Kidney (tissue), 14 donors: Measurements from ENCODE around the gene SCD. TPM values are rescaled to one million over a fixed set of nuclear protein-coding genes. Genes with fewer than 3 reads are reported as not detected.

Source experiments
- DNase-seq, 5 donors: peaks; one replicate each; pipeline ENCODE4 v3.0.0-alpha.2; 2013 to 2020
- FAIRE-seq: peaks from 2 replicates; lab custom pipeline; 2012; peaks lifted over from hg19 to GRCh38; lab: Jason Lieb, UNC
- H3K27ac ChIP-seq, 2 donors: one replicate each; pipeline ENCODE4 v1.7.0; 2013; ENCODE audit warnings: low read depth in 2 of 2, low read length in 2 of 2, inconsistent platforms in 1 of 2
- H3K27me3 ChIP-seq: one replicate; pipeline ENCODE4 v1.7.1; 2013; ENCODE audit warnings: low read length, inconsistent platforms; ENCODE audit not compliant: control insufficient read depth, insufficient read depth
- H3K36me3 ChIP-seq, 3 donors: one replicate each; pipeline versions ENCODE4 v1.7.0 to v1.7.1; 2013; ENCODE audit warnings: low read length in 3 of 3, control low read depth in 1 of 3, inconsistent platforms in 1 of 3; ENCODE audit not compliant: insufficient read depth in 3 of 3, control insufficient read depth in 2 of 3
- H3K4me1 ChIP-seq, 3 donors: one replicate each; pipeline versions ENCODE4 v1.7.0 to v1.7.1; 2013; ENCODE audit warnings: low read length in 3 of 3, inconsistent platforms in 1 of 3, low read depth in 1 of 3; ENCODE audit not compliant: control insufficient read depth in 2 of 3, insufficient read depth in 2 of 3
- H3K4me3 ChIP-seq, 3 donors: one replicate each; pipeline versions ENCODE4 v1.7.0 to v1.8.1; 2013; ENCODE audit warnings: low read length in 3 of 3, control low read depth in 1 of 3, inconsistent platforms in 1 of 3
- H3K9ac ChIP-seq, 3 donors: one replicate each; pipeline versions ENCODE4 v1.7.0 to v1.7.1; 2013; ENCODE audit warnings: low read length in 3 of 3, control low read depth in 1 of 3, inconsistent platforms in 1 of 3
- H3K9me3 ChIP-seq, 3 donors: one replicate each; pipeline versions ENCODE4 v1.7.0 to v1.7.1; 2013; ENCODE audit warnings: low read length in 3 of 3, control low read depth in 1 of 3, inconsistent platforms in 1 of 3; ENCODE audit not compliant: control insufficient read depth in 2 of 3, insufficient read depth in 1 of 3
- intact Hi-C: fragments of 100-400 bp; cut with DNase I; formaldehyde crosslinking; loops from one replicate; pipeline ENCODE4 v1.11.1; 2022
- polyA plus RNA-seq: library from polyadenylated mRNA; stranded (reverse); fragments of 350-450 nt; fragmentation: Illumina TruSeq; extraction: RNeasy Lipid Tissue Mini Kit (QIAGEN cat#74804); gene quantifications from one replicate; pipeline ENCODE4 v1.2.3, GENCODE V29; 2014; ENCODE audit warnings: low read depth, low replicate concordance; ENCODE audit not compliant: insufficient read depth
- total RNA-seq: library from RNA; stranded (reverse); fragmentation: NEBNext Ultra II Directional; extraction: Animal tissue kit (Norgen Biotek cat#: 25700); gene quantifications from one replicate; pipeline ENCODE4 v1.2.1, GENCODE V29; 2021
- TF ChIP-seq, protein P1 (sequence below): IDR thresholded peaks from 3 replicates; pipeline ENCODE4 v1.5.1; 2012; ENCODE audit warnings: mild to moderate bottlenecking, moderate library complexity, borderline replicate concordance; ENCODE audit not compliant: insufficient read depth; ENCODE audit errors: extremely low read depth
- donor health status: control.
- donor health status: control.
- donor health status: control.
- donor health status: control.
- donor health status: control.
- donor health status: DM: yes; HTN: yes; CAD: no.
- donor health status: Normal renal cell carcinoma (clear cell type).

Gene SCD
- total and polyA plus RNA-seq, 2 donors from 2014 or later, result 8.7 to 10.7 TPM

GRCh38 chr10:100325158-100325557 is 21.9 kb upstream of the SCD start:
- intact Hi-C loops, result no loop called here
- Histone ChIP-seq H3K36me3 (no peaks in the 10 kb centered on the region), H3K4me3 (no peak overlapping the region), H3K27me3 (peaks cover 2% of the 10 kb centered on the region), H3K9ac (no peak overlapping the region), H3K4me1 (no peaks in the 10 kb centered on the region), H3K9me3 (no peaks in the 10 kb centered on the region), H3K27ac (no peak overlapping the region)
- TF ChIP-seq, protein P1, sequence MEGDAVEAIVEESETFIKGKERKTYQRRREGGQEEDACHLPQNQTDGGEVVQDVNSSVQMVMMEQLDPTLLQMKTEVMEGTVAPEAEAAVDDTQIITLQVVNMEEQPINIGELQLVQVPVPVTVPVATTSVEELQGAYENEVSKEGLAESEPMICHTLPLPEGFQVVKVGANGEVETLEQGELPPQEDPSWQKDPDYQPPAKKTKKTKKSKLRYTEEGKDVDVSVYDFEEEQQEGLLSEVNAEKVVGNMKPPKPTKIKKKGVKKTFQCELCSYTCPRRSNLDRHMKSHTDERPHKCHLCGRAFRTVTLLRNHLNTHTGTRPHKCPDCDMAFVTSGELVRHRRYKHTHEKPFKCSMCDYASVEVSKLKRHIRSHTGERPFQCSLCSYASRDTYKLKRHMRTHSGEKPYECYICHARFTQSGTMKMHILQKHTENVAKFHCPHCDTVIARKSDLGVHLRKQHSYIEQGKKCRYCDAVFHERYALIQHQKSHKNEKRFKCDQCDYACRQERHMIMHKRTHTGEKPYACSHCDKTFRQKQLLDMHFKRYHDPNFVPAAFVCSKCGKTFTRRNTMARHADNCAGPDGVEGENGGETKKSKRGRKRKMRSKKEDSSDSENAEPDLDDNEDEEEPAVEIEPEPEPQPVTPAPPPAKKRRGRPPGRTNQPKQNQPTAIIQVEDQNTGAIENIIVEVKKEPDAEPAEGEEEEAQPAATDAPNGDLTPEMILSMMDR, result no peak
- DNase-seq, result peak in 2 of 5 donors; percentile 18 to 31
- no peak for FAIRE-seq

DNA sequence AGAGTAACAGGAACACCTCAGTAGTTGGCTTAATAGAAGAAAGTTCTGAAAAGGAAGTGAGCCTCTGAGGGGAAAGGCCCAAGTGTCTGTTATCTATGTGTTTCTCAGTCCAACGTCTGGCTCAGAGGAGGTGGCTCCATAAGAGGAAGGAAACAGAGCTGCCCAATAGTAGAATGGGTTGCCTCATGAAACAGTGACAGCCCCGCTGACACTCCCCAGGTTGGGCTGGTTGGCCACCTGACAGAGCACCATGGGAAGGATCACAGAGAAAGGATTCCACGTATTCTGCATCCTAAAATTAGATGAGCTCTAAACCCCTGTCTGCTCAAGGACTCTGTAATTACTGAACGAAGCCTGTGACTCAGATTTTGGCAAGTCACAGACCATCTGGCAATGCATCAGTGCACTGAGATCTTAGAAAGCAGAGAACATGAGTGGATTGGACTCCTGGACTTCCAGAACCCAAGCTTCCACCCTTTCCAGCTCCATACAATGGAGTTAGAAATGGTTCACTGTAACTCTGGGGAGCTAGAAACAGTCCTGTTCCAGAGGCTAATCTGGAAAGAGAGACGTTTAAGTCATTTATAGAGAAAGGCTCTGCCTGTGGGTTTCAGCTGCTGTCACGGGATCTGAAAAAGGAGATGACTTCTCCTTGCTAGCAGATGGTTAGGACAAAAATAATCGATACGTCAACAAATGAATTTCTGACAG is 19.9 kb upstream of the SCD start:
- H3K9me3 ChIP-seq, result no peaks in the 10 kb centered on the region
- H3K27ac ChIP-seq, result no peak overlapping the region
- H3K27me3 ChIP-seq, result peaks cover 4% of the 10 kb centered on the region
- no peak overlapping the region for H3K4me3 ChIP-seq
- no peak overlapping the region for H3K9ac ChIP-seq
- H3K36me3 ChIP-seq, result no peaks in the 10 kb centered on the region
- no peaks in the 10 kb centered on the region for H3K4me1 ChIP-seq
- DNase-seq (no peak), FAIRE-seq (no peak)
- intact Hi-C loops, result no loop called here
- TF ChIP-seq, protein P1, result no peak

DNA sequence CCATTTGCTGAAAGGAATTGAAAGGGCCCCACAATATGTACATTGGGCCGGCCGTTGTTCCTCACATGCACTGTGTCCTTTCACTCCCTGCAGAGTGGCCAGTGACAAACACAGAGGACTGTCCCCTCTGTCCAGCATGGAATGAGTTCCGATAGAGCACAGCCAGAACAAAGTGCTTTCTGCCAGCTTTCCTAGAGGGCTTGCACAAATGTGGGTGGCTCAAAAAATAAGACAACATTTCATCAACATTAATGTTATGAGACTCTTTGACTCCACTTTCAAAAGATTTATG is 19.4 kb upstream of the SCD start:
- Histone ChIP-seq H3K36me3 (no peaks in the 10 kb centered on the region), H3K27me3 (peaks cover 4% of the 10 kb centered on the region), H3K4me1 (no peaks in the 10 kb centered on the region), H3K27ac (no peak overlapping the region), H3K4me3 (no peak overlapping the region), H3K9ac (no peak overlapping the region), H3K9me3 (no peaks in the 10 kb centered on the region)
- no peak for DNase-seq
- no peak for FAIRE-seq
- TF ChIP-seq, protein P1, result no peak
- intact Hi-C loops, result no loop called here

GRCh38 chr10:100328198-100328597 is 18.8 kb upstream of the SCD start:
- no peak overlapping the region for H3K27ac ChIP-seq
- no peaks in the 10 kb centered on the region for H3K9me3 ChIP-seq
- H3K4me3 ChIP-seq, result no peak overlapping the region
- TF ChIP-seq, protein P1, result no peak
- no peaks in the 10 kb centered on the region for H3K4me1 ChIP-seq
- no peak for FAIRE-seq
- DNase-seq, result no peak
- H3K9ac ChIP-seq, result no peak overlapping the region
- no peaks in the 10 kb centered on the region for H3K36me3 ChIP-seq
- peaks cover 4% of the 10 kb centered on the region for H3K27me3 ChIP-seq
- intact Hi-C loops, result no loop called here
